GM12872 (cell line): ENCODE data around the gene STK32C.

Source experiments
- CTCF ChIP-seq: IDR thresholded peaks from 3 replicates; pipeline ENCODE4 v1.5.1; 2011; ENCODE audit warnings: low read depth, mild to moderate bottlenecking, low read length, moderate library complexity; ENCODE audit not compliant: insufficient read depth

STK32C gene

GRCh38 chr10:132246296-132246695 is 61.5 kb downstream of the STK32C start:
- no peak for TF ChIP-seq CTCF

GRCh38 chr10:132245056-132245455 is 62.7 kb downstream of the STK32C start:
- TF ChIP-seq CTCF = no peak

- no peak for TF ChIP-seq CTCF
These were observed 64.1 kb downstream of the STK32C start for GRCh38 chr10:132243626-132244025.

GRCh38 chr10:132243141-132243540 is 64.6 kb downstream of the STK32C start:
- no peak for TF ChIP-seq CTCF

GRCh38 chr10:132242103-132242840 is 65.5 kb downstream of the STK32C start:
- no peak for TF ChIP-seq CTCF

GRCh38 chr10:132241496-132241895 is 66.3 kb downstream of the STK32C start:
- no peak for TF ChIP-seq CTCF

- no peak for TF ChIP-seq CTCF
These were observed 66.7 kb downstream of the STK32C start for GRCh38 chr10:132241086-132241485.
